Measurements from ENCODE around the gene KLF15.
A peak's percentile ranks its signal among the peaks of the same experiment; 100 is the strongest.
"Not testable (repeated sequence)": the region's sequence is repeated elsewhere in the genome, so short reads cannot be mapped to it uniquely, and the experiment has no call there.

KLF15 gene

GRCh38 chr3:126346466-126346865 lies 10.7 kb downstream of the KLF15 start:
- DNase-seq (ENCODE audit: low read depth), result no peak

GRCh38 chr3:126345641-126346460 lies 11.4 kb downstream of the KLF15 start:
- DNase-seq (ENCODE audit: low read depth), result no peak

GRCh38 chr3:126345231-126345630 lies 12.0 kb downstream of the KLF15 start:
- DNase-seq (ENCODE audit: low read depth), result no peak

- no peak for DNase-seq (ENCODE audit: low read depth)
Measured at GRCh38 chr3:126344380-126345041, 12.7 kb downstream of the KLF15 start.

- DNase-seq (ENCODE audit: low read depth), result no peak
Measured at GRCh38 chr3:126343649-126344035, 13.6 kb downstream of the KLF15 start.

- no peak for DNase-seq (ENCODE audit: low read depth)
Measured at GRCh38 chr3:126342991-126343648, 14.1 kb downstream of the KLF15 start.

- no peak for DNase-seq (ENCODE audit: low read depth)
Measured at GRCh38 chr3:126342211-126342610, 15.0 kb downstream of the KLF15 start.

- DNase-seq (ENCODE audit: low read depth), result no peak
Measured at GRCh38 chr3:126341755-126342150, 15.5 kb downstream of the KLF15 start.

GRCh38 chr3:126340943-126341754 lies 16.1 kb downstream of the KLF15 start:
- no peak for DNase-seq (ENCODE audit: low read depth)

GRCh38 chr3:126340596-126340942 lies 16.6 kb downstream of the KLF15 start:
- no peak for DNase-seq (ENCODE audit: low read depth)

- peak; percentile 24 for DNase-seq (ENCODE audit: low read depth)
Measured at GRCh38 chr3:126340081-126340511, 17.1 kb downstream of the KLF15 start.

- no peak for DNase-seq (ENCODE audit: low read depth)
Measured at GRCh38 chr3:126339466-126339865, 17.7 kb downstream of the KLF15 start.

GRCh38 chr3:126338790-126339288 lies 18.4 kb downstream of the KLF15 start:
- DNase-seq (ENCODE audit: low read depth), result no peak

- DNase-seq (ENCODE audit: low read depth), result no peak
Measured at GRCh38 chr3:126337980-126338651, 19.1 kb downstream of the KLF15 start.

- not testable (repeated sequence) for DNase-seq (ENCODE audit: low read depth)
Measured at GRCh38 chr3:126331812-126332336, 25.3 kb downstream of the KLF15 start.

GRCh38 chr3:126329927-126330725 lies 27.1 kb downstream of the KLF15 start:
- no peak for DNase-seq (ENCODE audit: low read depth)

GRCh38 chr3:126326629-126327028 lies 30.6 kb downstream of the KLF15 start:
- DNase-seq (ENCODE audit: low read depth), result no peak

- DNase-seq (ENCODE audit: low read depth), result no peak
Measured at GRCh38 chr3:126322181-126322967, 34.8 kb downstream of the KLF15 start.

GRCh38 chr3:126321490-126321889 lies 35.7 kb downstream of the KLF15 start:
- DNase-seq (ENCODE audit: low read depth), result no peak
